ENCODE results near the gene CST8.

DNA sequence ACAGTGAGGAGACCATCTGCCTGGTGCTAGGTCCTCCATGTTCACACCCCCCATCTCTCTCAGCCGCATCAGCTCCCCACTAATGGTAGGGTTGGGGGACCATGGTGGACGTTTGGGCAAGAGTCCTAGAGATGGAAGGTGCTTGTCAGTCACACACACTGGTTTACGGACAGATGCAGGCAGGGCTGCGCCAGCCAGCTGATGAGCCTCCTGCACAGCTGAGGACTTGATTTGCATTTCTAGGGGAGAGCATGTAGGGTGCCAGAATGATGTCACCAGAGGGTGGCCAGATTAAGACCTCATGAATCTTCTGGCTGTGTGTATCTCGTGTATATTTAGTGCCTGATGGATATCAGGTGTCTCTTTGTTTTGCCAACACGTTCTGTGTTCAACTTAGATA is 28.6 kb downstream of the CST8 start:
- TF ChIP-seq, protein P1, sequence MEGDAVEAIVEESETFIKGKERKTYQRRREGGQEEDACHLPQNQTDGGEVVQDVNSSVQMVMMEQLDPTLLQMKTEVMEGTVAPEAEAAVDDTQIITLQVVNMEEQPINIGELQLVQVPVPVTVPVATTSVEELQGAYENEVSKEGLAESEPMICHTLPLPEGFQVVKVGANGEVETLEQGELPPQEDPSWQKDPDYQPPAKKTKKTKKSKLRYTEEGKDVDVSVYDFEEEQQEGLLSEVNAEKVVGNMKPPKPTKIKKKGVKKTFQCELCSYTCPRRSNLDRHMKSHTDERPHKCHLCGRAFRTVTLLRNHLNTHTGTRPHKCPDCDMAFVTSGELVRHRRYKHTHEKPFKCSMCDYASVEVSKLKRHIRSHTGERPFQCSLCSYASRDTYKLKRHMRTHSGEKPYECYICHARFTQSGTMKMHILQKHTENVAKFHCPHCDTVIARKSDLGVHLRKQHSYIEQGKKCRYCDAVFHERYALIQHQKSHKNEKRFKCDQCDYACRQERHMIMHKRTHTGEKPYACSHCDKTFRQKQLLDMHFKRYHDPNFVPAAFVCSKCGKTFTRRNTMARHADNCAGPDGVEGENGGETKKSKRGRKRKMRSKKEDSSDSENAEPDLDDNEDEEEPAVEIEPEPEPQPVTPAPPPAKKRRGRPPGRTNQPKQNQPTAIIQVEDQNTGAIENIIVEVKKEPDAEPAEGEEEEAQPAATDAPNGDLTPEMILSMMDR (IDR thresholded peaks at IDR 0.05), result no peak
- TF ChIP-seq POLR2A (IDR thresholded peaks at IDR 0.05) (no peak), POLR2AphosphoS5 (IDR thresholded peaks at IDR 0.05) (no peak)
